ENCODE measurements around the gene NLGN2.

NLGN2 gene

DNA sequence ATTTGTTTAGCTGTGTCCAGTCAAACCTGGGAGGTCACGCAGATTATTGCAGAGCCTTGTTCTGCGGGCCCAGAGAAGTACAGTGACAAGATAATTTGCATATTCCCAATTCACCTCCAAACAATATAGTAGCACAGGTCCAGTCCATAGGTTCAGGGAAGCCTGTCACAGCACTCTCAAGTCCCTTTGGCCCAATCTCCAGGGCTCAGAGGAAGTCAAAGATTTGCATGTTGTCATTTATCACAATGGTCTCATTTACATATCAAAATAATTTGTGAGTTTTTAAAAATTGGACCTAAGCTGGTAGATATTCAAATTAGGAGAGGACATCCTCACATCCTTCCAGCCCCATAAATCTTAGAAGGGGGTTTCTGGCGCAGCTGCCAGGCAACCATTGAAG lies 59.9 kb downstream of the NLGN2 start:
- DNase-seq: no peak

DNA sequence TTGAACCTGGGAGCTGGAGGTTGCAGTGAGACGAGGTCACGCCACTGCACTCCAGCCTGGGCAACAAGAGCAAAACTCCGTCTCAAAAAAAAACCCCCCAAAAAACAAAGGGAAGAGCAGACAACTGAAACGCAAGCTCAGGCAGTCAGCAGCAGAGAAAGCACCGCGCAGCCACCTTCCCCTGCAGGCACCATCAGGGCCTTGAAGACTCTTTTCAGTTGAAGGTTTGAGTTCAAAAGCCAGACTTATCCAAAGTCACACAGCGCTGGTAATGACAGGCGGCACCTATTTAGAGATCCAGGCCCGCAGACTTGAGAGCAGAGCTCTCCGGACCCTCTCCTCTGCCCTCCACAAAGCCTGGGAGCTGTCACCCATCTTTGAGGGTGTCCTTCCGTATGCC lies 60.6 kb downstream of the NLGN2 start:
- DNase-seq: no peak

DNA sequence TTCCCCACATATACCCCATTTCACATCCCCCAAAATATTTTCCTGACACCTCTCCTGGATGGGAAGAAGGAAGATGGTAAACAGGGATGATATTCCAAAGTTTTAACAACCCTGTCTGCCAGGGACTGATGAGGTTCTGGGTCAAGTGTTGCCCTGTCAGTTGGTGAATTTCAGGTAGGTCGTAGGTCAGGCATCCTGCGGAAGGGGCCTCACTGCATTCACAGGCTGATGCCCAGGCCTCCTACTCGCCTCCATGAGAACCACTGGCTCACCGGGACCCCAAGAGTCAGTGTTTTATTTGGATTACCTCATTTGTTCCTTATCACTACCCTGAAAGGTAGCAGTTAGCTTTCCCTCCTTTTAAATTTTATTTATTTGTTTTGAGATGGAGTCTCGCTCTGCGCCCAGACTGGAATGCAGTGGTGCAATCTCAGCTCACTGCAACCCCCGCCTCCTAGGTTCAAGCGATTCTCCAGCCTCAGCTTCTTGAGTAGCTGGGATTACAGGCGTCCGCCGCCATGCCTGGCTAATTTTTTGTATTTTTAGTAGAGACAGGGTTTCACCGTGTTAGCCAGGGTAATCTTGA lies 61.3 kb downstream of the NLGN2 start:
- DNase-seq: no peak
